GM12874 (cell line): Measurements from ENCODE around the gene MUC13.

Source experiments
- CTCF ChIP-seq: IDR thresholded peaks from 2 replicates; pipeline ENCODE4 v1.5.1; 2011; ENCODE audit warnings: low read depth, mild to moderate bottlenecking, control low read depth, low read length, moderate library complexity; ENCODE audit not compliant: insufficient read depth

The MUC13 gene

GRCh38 chr3:124928333-124929202 lies 6.0 kb downstream of the MUC13 start:
- TF ChIP-seq CTCF = peak; percentile 55

- no peak for TF ChIP-seq CTCF
Measured at GRCh38 chr3:124927574-124928045, 6.9 kb downstream of the MUC13 start.

- TF ChIP-seq CTCF = no peak
Measured at GRCh38 chr3:124926426-124927101, 8.0 kb downstream of the MUC13 start.

- no peak for TF ChIP-seq CTCF
Measured at GRCh38 chr3:124924741-124925140, 9.8 kb downstream of the MUC13 start.

- TF ChIP-seq CTCF = no peak
Measured at GRCh38 chr3:124923833-124924232, 10.7 kb downstream of the MUC13 start.

- TF ChIP-seq CTCF = no peak
Measured at GRCh38 chr3:124920718-124921117, 13.8 kb downstream of the MUC13 start.

GRCh38 chr3:124919756-124920155 lies 14.8 kb downstream of the MUC13 start:
- no peak for TF ChIP-seq CTCF
